GM12878 (cell line): ENCODE measurements around the gene RNASEH2A. TPM values are rescaled to one million over a fixed set of nuclear protein-coding genes. Genes with fewer than 3 reads are reported as not detected.
"Not testable (repeated sequence)": the region's sequence is repeated elsewhere in the genome, so short reads cannot be mapped to it uniquely, and the experiment has no call there.

Source experiments
- ATAC-seq: fragments of 200-7000 bp; cut with Tn5 transposase; 3 replicates; pipeline ENCODE4 v1.9.1; 2020; ENCODE audit warnings: mild to moderate bottlenecking, moderate library complexity
- BruUV-seq: library from RNA; stranded (reverse); fragments of 400-500 nt; replicated peaks from 2 replicates; lab custom pipeline; 2021; lab: Mats Ljungman, UMichigan
- CTCF ChIA-PET: fragments of 300-600 bp; sonication (Branson Sonifier 250); formaldehyde crosslinking; extraction: SDS; loops from one replicate; lab custom pipeline; 2021; ENCODE audit warnings: inconsistent platforms; lab: Yijun Ruan, JAX
- POLR2A ChIA-PET: fragments of 350-600 bp; formaldehyde crosslinking; extraction: SDS; loops from one replicate; lab custom pipeline; 2021; ENCODE audit warnings: inconsistent platforms; lab: Charles Lee
- RAD21 ChIA-PET: fragments of 300-600 bp; sonication (Branson Sonifier 250); formaldehyde crosslinking; loops from one replicate; lab custom pipeline; 2023; ENCODE audit warnings: antibody characterized with exemption; ENCODE audit not compliant: unreplicated experiment; lab: Charles Lee
- SMC1A ChIA-PET: fragments of 300-600 bp; sonication (Branson Sonifier 250); formaldehyde crosslinking; loops from one replicate; lab custom pipeline; 2023; ENCODE audit not compliant: unreplicated experiment, uncharacterized antibody; lab: Charles Lee
- DNase-seq: peaks from one replicate; pipeline ENCODE4 v3.0.0-alpha.2; 2011; ENCODE audit warnings: low read depth, low spot score
- FAIRE-seq: peaks from 3 replicates; lab custom pipeline; 2011; peaks lifted over from hg19 to GRCh38; lab: Jason Lieb, UNC
- H2AFZ ChIP-seq: 2 replicates; pipeline ENCODE4 v1.6.0; 2011; ENCODE audit warnings: low read depth, low read length, control low read depth; ENCODE audit not compliant: control insufficient read depth
- H3K27ac ChIP-seq: 2 replicates; pipeline ENCODE4 v1.5.1; 2011; ENCODE audit warnings: control low read depth; ENCODE audit not compliant: control insufficient read depth, insufficient read depth
- H3K27me3 ChIP-seq, 2 experiments: replicated peaks in 1 of 2; 2 replicates each; pipeline versions ENCODE4 v1.6.0 to v1.6.1; 2011; ENCODE audit warnings: low read length in 1 of 2; ENCODE audit not compliant: control insufficient read depth in 2 of 2, insufficient read depth in 2 of 2
- H3K36me3 ChIP-seq, 2 experiments: 2 replicates each; pipeline ENCODE4 v1.5.1; 2011; ENCODE audit warnings: low read length in 1 of 2; ENCODE audit not compliant: control insufficient read depth in 2 of 2, insufficient read depth in 2 of 2
- H3K4me1 ChIP-seq: 2 replicates; pipeline ENCODE4 v1.6.1; 2011; ENCODE audit warnings: mild to moderate bottlenecking, low read length, moderate library complexity, mixed read lengths; ENCODE audit not compliant: control insufficient read depth, insufficient read depth
- H3K4me2 ChIP-seq: 2 replicates; pipeline ENCODE4 v1.6.0; 2011; ENCODE audit warnings: control low read depth; ENCODE audit not compliant: control insufficient read depth, insufficient read depth
- H3K4me3 ChIP-seq: fragments of 200-600 bp; sonication (generic); 2 replicates; pipeline ENCODE4 v1.5.1; 2016
- H3K79me2 ChIP-seq: 2 replicates; pipeline ENCODE4 v1.6.0; 2011; ENCODE audit warnings: low read length; ENCODE audit not compliant: control insufficient read depth, insufficient read depth
- H3K9ac ChIP-seq: 2 replicates; pipeline ENCODE4 v1.8.0; 2011; ENCODE audit warnings: low read length, control low read depth, mixed read lengths; ENCODE audit not compliant: control insufficient read depth, insufficient read depth
- H3K9me3 ChIP-seq: replicated peaks from 3 replicates; pipeline ENCODE4 v1.5.1; 2011; ENCODE audit warnings: mild to moderate bottlenecking, low read length; ENCODE audit not compliant: control insufficient read depth, insufficient read depth
- H4K20me1 ChIP-seq: 2 replicates; pipeline ENCODE4 v1.6.0; 2011; ENCODE audit not compliant: control insufficient read depth, insufficient read depth
- BHLHE40 ChIP-seq, 2 experiments: fragments of 450-650 bp in 1 of 2; IDR thresholded peaks; 2 replicates each; pipeline ENCODE4 v1.6.1; 2011 to 2017; ENCODE audit warnings: low read depth in 2 of 2, borderline replicate concordance in 1 of 2, improper control_type of control experiment in 1 of 2, low read length in 1 of 2, mild to moderate bottlenecking in 1 of 2
- FOS ChIP-seq: IDR thresholded peaks from 3 replicates; pipeline ENCODE4 v1.6.1; 2011; ENCODE audit warnings: borderline replicate concordance; ENCODE audit not compliant: insufficient read length; ENCODE audit errors: extremely low read depth
- MXI1 ChIP-seq: fragments of 150-350 bp; IDR thresholded peaks from 2 replicates; pipeline ENCODE4 v1.6.1; 2011; ENCODE audit warnings: low read depth, mild to moderate bottlenecking, inconsistent platforms, low read length, improper control_type of control experiment
- NFIC ChIP-seq: IDR thresholded peaks from 2 replicates; pipeline ENCODE4 v1.6.1; 2012; ENCODE audit warnings: low read depth, mild to moderate bottlenecking, inconsistent platforms, low read length, moderate library complexity
- RB1 ChIP-seq: fragments of 450-650 bp; formaldehyde crosslinking; IDR thresholded peaks from 2 replicates; pipeline ENCODE4 v1.6.1; 2017; ENCODE audit warnings: mild to moderate bottlenecking, borderline replicate concordance
- RUNX3 ChIP-seq: IDR thresholded peaks from 2 replicates; pipeline ENCODE4 v1.6.1; 2012; ENCODE audit warnings: low read length, inconsistent platforms
- SREBF1 ChIP-seq: IDR thresholded peaks from 2 replicates; pipeline ENCODE4 v1.6.1; 2012; ENCODE audit warnings: mild to moderate bottlenecking, low read length
- STAT3 ChIP-seq: IDR thresholded peaks from 2 replicates; pipeline ENCODE4 v1.6.1; 2011; ENCODE audit warnings: low read depth, low read length, improper control_type of control experiment
- TAF1 ChIP-seq: IDR thresholded peaks from 2 replicates; pipeline ENCODE4 v1.6.1; 2011; ENCODE audit warnings: mild to moderate bottlenecking, low read depth, low read length, borderline replicate concordance
- YY1 ChIP-seq: IDR thresholded peaks from 2 replicates; pipeline ENCODE4 v1.6.1; 2011; ENCODE audit warnings: low read depth, mild to moderate bottlenecking, low read length
- WGBS: methylation state at CpG from one replicate; pipeline ENCODE4 v1.1.6; 2016; ENCODE audit warnings: low lambda C conversion rate; ENCODE audit not compliant: insufficient replicate concordance, insufficient coverage; ENCODE audit errors: missing lambda C conversion rate; 5-methylcytosine and 5-hydroxymethylcytosine counted together
- in situ Hi-C: fragments of 300-500 bp; cut with MboI; formaldehyde crosslinking; loops from 9 replicates; pipeline ENCODE4 v1.14.3; 2018; ENCODE audit warnings: mixed read lengths
- intact Hi-C: fragments of 100-400 bp; cut with micrococcal nuclease; formaldehyde crosslinking; loops from one replicate; pipeline ENCODE4 v1.14.2; 2022; ENCODE audit not compliant: unreplicated experiment
- polyA plus RNA-seq, 11 experiments: library from polyadenylated mRNA; depleted of rRNA in 4 of 11; unstranded in 6 of 11; stranded (reverse) in 5 of 11; fragments of >200 nt; fragmentation: Nextera tagmentation in 4 of 11; fragmentation: Illumina TruSeq in 1 of 11; extraction: Ambion mirVana in 4 of 11; extraction: Trizol in 1 of 11; gene quantifications; 1 replicate in 1 of 11; 2 replicates in 10 of 11; pipeline versions ENCODE4 v1.2.1 to v1.2.3, GENCODE V29; 2011 to 2016; ENCODE audit warnings: inconsistent platforms in 2 of 11, missing spikeins in 2 of 11, low read depth in 1 of 11
- total RNA-seq, 4 experiments: library from RNA; depleted of rRNA in 3 of 4; stranded (reverse); fragments of >200 nt in 3 of 4; fragmentation: Illumina TruSeq in 1 of 4; extraction: Trizol in 1 of 4; gene quantifications; 2 replicates each; pipeline versions ENCODE4 v1.2.1 to v1.2.3, GENCODE V29; 2013 to 2021
- TF ChIP-seq, protein P1 (sequence below): IDR thresholded peaks from 2 replicates; pipeline ENCODE4 v1.6.1; 2011; ENCODE audit warnings: borderline replicate concordance, low read depth, mild to moderate bottlenecking, moderate library complexity, mixed read lengths, low read length; ENCODE audit not compliant: insufficient read depth; ENCODE audit errors: extremely low read length

The RNASEH2A gene
- total and polyA plus RNA-seq, 10 of the 15 experiments (the other 5 are each of a cell fraction or from before 2014, with no cell fraction given) = 17.4 to 103 (median 40.4) TPM

DNA sequence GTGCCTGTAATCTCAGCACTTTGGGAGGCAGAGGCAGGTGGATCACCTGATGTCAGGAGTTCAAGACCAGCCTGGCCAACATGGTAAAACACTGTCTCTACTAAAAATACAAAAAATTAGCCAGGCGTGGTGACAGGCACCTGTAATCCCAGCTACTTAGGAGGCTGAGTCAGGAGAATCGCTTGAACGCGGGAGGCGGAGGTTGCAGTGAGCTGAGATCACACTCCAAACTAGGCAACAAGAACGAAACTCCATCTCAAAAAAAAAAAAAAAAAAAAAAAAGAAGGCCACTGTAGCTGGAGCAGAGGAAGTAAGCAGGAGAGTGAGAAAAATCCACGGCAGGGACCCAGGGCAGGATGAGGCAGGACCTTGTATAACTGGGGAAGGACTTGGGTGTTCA is 40.2 kb downstream of the RNASEH2A start:
- DNase-seq, H2AFZ ChIP-seq, H4K20me1 ChIP-seq, H3K27me3 ChIP-seq, H3K4me3 ChIP-seq, ATAC-seq, H3K27ac ChIP-seq, H3K9me3 ChIP-seq, H3K9ac ChIP-seq, H3K4me2 ChIP-seq, H3K36me3 ChIP-seq, FAIRE-seq, H3K79me2 ChIP-seq, H3K4me1 ChIP-seq, BruUV-seq: not testable (repeated sequence)
- in situ Hi-C loops (loop anchor here (5.0 kb wide), 1 partner anchor 79 kb away; no protein-coding TSS in a partner anchor), intact Hi-C loops (loop anchor here (1.0 kb wide), 2 partner anchors 80 to 86 kb away; no protein-coding TSS in a partner anchor)
- RAD21 ChIA-PET = interaction anchor here (0.7 to 2.5 kb wide), 8 partner anchors 12 to 129 kb away, joined by 3 to 76 read pairs (median 4); partner anchors contain the start of gene RNASEH2A
- SMC1A ChIA-PET = interaction anchor here (0.8 to 2.4 kb wide), 10 partner anchors 40 to 88 kb away, joined by 3 to 17 read pairs (median 3); partner anchors contain the start of genes JUNB and RNASEH2A
- CTCF ChIA-PET = interaction anchor here (0.6 to 10.1 kb wide), 23 partner anchors 9 to 274 kb away, joined by 3 to 235 read pairs (median 7); partner anchors contain the start of genes CALR, DNASE2, FBXW9 and RNASEH2A
- 55% methylated on average over 7 of the region's 7 CpGs for WGBS
- POLR2A ChIA-PET = interaction anchor here (0.9 to 1.1 kb wide), 3 partner anchors 22 to 80 kb away, joined by 3 to 6 read pairs (median 4); no protein-coding TSS in a partner anchor

DNA sequence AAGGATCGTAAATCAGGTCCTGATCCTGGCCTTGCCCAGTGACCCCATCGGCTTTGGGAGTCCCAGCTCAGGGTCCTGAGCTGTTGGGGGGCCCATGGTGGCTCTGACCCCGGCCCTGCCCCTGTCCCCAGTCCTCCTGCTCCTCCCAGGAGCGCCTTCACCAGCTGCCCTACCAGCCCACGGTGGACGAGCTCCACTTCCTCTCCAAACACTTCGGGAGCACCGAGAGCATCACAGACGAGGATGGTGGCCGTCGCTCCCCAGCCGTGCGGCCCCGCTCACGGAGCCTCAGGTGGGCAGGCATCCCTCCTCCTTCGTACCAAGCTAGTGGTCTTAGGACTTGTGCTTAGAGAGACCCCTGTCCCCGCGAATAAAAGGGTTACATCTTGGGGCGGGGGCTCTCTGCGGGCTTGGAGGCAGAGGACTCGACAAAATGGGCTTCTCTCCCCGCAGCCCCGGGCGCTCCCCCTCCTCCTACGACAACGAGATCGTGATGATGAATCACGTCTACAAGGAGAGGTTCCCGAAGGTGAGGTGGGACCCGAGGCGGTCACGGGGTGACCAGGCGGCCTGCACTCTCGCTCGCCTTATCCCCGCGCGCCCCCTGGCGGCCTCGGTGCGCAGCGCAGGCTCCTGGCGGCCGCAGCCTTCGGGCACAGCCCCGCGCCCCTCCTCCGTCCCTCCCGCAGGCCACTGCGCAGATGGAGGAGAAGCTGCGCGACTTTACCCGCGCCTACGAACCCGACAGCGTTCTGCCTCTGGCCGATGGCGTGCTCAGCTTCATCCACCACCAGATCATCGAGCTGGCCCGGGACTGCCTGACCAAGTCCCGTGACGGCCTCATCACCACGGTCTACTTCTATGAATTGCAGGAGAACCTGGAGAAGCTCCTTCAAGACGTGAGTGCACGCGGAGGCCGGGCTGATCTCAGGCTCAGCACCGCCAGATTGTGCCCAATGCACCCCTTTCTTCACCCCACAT is 41.1 kb downstream of the RNASEH2A start:
- Histone ChIP-seq H2AFZ (peak overlapping the region; percentile 79), H3K27ac (no peak overlapping the region), H3K9me3 (no peaks in the 10 kb centered on the region), H4K20me1 (no peaks in the 10 kb centered on the region), H3K4me3 (no peak overlapping the region), H3K9ac (no peak overlapping the region), H3K4me2 (peak overlapping the region; percentile 71), H3K36me3 (no peaks in the 10 kb centered on the region), H3K27me3 (no peaks in the 10 kb centered on the region; a peak in 1 of 4 replicates), H3K4me1 (no peaks in the 10 kb centered on the region; the same call in 1 of the 2 replicates), H3K79me2 (no peaks in the 10 kb centered on the region)
- in situ Hi-C loops = loop anchor here (5.0 kb wide), 1 partner anchor 80 kb away; no protein-coding TSS in a partner anchor
- ChIA-PET RAD21 (interaction anchor here (0.7 to 2.5 kb wide), 14 partner anchors 13 to 90 kb away, joined by 3 to 76 read pairs (median 4); partner anchors contain the start of genes GCDH and RNASEH2A), CTCF (interaction anchor here (0.6 to 10.1 kb wide), 48 partner anchors 9 to 440 kb away, joined by 3 to 235 read pairs (median 4); partner anchors contain the start of genes CALR, DNASE2, FBXW9 and HOOK2), SMC1A (interaction anchor here (0.6 to 2.4 kb wide), 17 partner anchors 17 to 185 kb away, joined by 3 to 17 read pairs (median 3); partner anchors contain the start of genes JUNB, RNASEH2A and THSD8), POLR2A (interaction anchor here (0.5 to 1.1 kb wide), 3 partner anchors 23 to 80 kb away, joined by 3 to 7 read pairs (median 6); no protein-coding TSS in a partner anchor)
- DNase-seq (no peak), FAIRE-seq (no peak), ATAC-seq (peak; percentile 100)
- intact Hi-C loops = loop anchor here (1.0 kb wide), 2 partner anchors 81 to 87 kb away; no protein-coding TSS in a partner anchor
- BruUV-seq = no TSS peak
- 18% methylated on average over 60 of the region's 69 CpGs for WGBS
- no peak for TF ChIP-seq FOS
- no peak for TF ChIP-seq RB1
- peak; percentile 78 for TF ChIP-seq YY1
- TF ChIP-seq MXI1 = peak; percentile 32; the same call in 1 of the 2 replicates
- no peak for TF ChIP-seq NFIC
- TF ChIP-seq, protein P1, sequence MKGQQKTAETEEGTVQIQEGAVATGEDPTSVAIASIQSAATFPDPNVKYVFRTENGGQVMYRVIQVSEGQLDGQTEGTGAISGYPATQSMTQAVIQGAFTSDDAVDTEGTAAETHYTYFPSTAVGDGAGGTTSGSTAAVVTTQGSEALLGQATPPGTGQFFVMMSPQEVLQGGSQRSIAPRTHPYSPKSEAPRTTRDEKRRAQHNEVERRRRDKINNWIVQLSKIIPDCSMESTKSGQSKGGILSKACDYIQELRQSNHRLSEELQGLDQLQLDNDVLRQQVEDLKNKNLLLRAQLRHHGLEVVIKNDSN = peak; percentile 60
- TF ChIP-seq RUNX3 = peak; percentile 24; the same call in 1 of the 2 replicates
- no peak for TF ChIP-seq TAF1
- TF ChIP-seq STAT3 = no peak
- peak; percentile 55 to 79 for TF ChIP-seq BHLHE40 (IDR thresholded peaks at IDR 0.05; ENCODE audit: borderline replicate concordance in 1 of 2, low read depth in 2 of 2, low read length in 1 of 2)
- TF ChIP-seq SREBF1 = no peak
